G401 (cell line): Measurements from ENCODE around the gene ASB5. TPM values are rescaled to one million over a fixed set of nuclear protein-coding genes. Genes with fewer than 3 reads are reported as not detected.

Source experiments
- DNase-seq: peaks from one replicate; pipeline ENCODE4 v3.0.0-alpha.2; 2015; ENCODE audit warnings: low spot score
- in situ Hi-C: cut with HindIII; loops from 2 replicates; pipeline ENCODE4 v1.10.0; 2016; ENCODE audit warnings: low sequenced_read_pairs, mixed read lengths
- total RNA-seq: library from RNA; depleted of rRNA; stranded (reverse); fragments of >200 nt; shearing (Covaris generic); gene quantifications from 2 replicates; pipeline ENCODE4 v1.2.3, GENCODE V29; 2014; rRNA removed

The ASB5 gene
- total RNA-seq, 1 experiment from 2014 or later: not detected

- in situ Hi-C loops: no loop called here
- DNase-seq: no peak
Measured at GRCh38 chr4:176189891-176190795, 78.9 kb downstream of the ASB5 start.

- in situ Hi-C loops: no loop called here
Measured at GRCh38 chr4:176188654-176189053, 80.4 kb downstream of the ASB5 start.

GRCh38 chr4:176187624-176188023, 81.4 kb downstream of the ASB5 start:
- no peak for DNase-seq
- in situ Hi-C loops: no loop called here

More at GRCh38 chr4:176188654-176189053, 80.4 kb downstream of the ASB5 start:
- DNase-seq: no peak

- in situ Hi-C loops: no loop called here
- no peak for DNase-seq
Measured at GRCh38 chr4:176186671-176187395, 82.2 kb downstream of the ASB5 start.

GRCh38 chr4:176186067-176186466, 83.0 kb downstream of the ASB5 start:
- no peak for DNase-seq
- in situ Hi-C loops: no loop called here

- in situ Hi-C loops: no loop called here
- DNase-seq: no peak
Measured at GRCh38 chr4:176185051-176185450, 84.0 kb downstream of the ASB5 start.

Other genes with a start within 250 kb of the ASB5 start
- 1.5 and 2.8 TPM in 2 replicates for gene WDR17, start 203.4 kb downstream of the ASB5 start, total RNA-seq
- gene SPATA4, start 73.6 kb downstream of the ASB5 start, total RNA-seq: not detected in 2 replicates
- gene SPCS3, start 50.7 kb upstream of the ASB5 start, total RNA-seq: 48.9 and 79.5 TPM in 2 replicates